Common myeloid progenitor, CD34-positive (primary cell): ENCODE measurements around the gene KNDC1.

Experiments
- CTCF ChIA-PET: fragments of 350-600 bp; sonication (Branson Sonifier 250); formaldehyde crosslinking; loops from one replicate; lab custom pipeline; 2021; ENCODE audit warnings: antibody characterized with exemption; lab: Charles Lee
- POLR2A ChIA-PET: fragments of 350-600 bp; sonication (Branson Sonifier 250); formaldehyde crosslinking; loops from one replicate; lab custom pipeline; 2021; ENCODE audit warnings: antibody characterized with exemption; lab: Charles Lee
- DNase-seq, 3 donors: peaks; one replicate each; pipeline versions ENCODE4 v3.0.0 to v3.0.0-alpha.2; 2013
- H3K27ac ChIP-seq, 2 experiments: 1 replicate in 1 of 2; 2 replicates in 1 of 2; pipeline ENCODE4 v1.7.0; 2013; ENCODE audit warnings: inconsistent platforms in 2 of 2, low read length in 2 of 2, mild to moderate bottlenecking in 2 of 2, low read depth in 1 of 2, moderate library complexity in 1 of 2; ENCODE audit not compliant: severe bottlenecking in 2 of 2, insufficient read depth in 1 of 2, poor library complexity in 1 of 2
- H3K27me3 ChIP-seq, 5 experiments: replicated peaks in 2 of 5; 1 replicate in 3 of 5; 2 replicates in 2 of 5; pipeline versions ENCODE4 v1.6.1 to v1.7.0; 2013; ENCODE audit warnings: low read length in 4 of 5, mild to moderate bottlenecking in 2 of 5, moderate library complexity in 2 of 5, inconsistent platforms in 1 of 5; ENCODE audit not compliant: insufficient read depth in 5 of 5, control insufficient read depth in 4 of 5
- H3K36me3 ChIP-seq, 4 experiments: 1 replicate in 2 of 4; 2 replicates in 2 of 4; pipeline versions ENCODE4 v1.6.1 to v1.7.0; 2013; ENCODE audit warnings: low read length in 3 of 4, control low read depth in 1 of 4, mild to moderate bottlenecking in 1 of 4; ENCODE audit not compliant: control insufficient read depth in 4 of 4, insufficient read depth in 4 of 4
- H3K4me1 ChIP-seq, 4 experiments: 1 replicate in 3 of 4; 2 replicates in 1 of 4; pipeline versions ENCODE4 v1.6.1 to v1.7.1; 2013; ENCODE audit warnings: low read length in 3 of 4, mild to moderate bottlenecking in 3 of 4, control low read depth in 1 of 4, inconsistent platforms in 1 of 4, moderate library complexity in 1 of 4; ENCODE audit not compliant: control insufficient read depth in 4 of 4, insufficient read depth in 4 of 4; ENCODE audit errors: control extremely low read depth in 1 of 4
- H3K4me3 ChIP-seq, 7 experiments: 1 replicate in 4 of 7; 2 replicates in 3 of 7; pipeline versions ENCODE4 v1.5.1 to v1.7.0; 2013; ENCODE audit warnings: mild to moderate bottlenecking in 7 of 7, low read length in 6 of 7, moderate library complexity in 6 of 7, inconsistent platforms in 2 of 7, low read depth in 2 of 7, control low read depth in 1 of 7; ENCODE audit not compliant: insufficient read depth in 4 of 7, control insufficient read depth in 1 of 7; ENCODE audit errors: extremely low read depth in 1 of 7
- H3K9me3 ChIP-seq, 5 experiments: 1 replicate in 4 of 5; 2 replicates in 1 of 5; pipeline versions ENCODE4 v1.6.1 to v1.7.1; 2013; ENCODE audit warnings: low read length in 4 of 5, mild to moderate bottlenecking in 2 of 5, inconsistent platforms in 1 of 5, low read depth in 1 of 5, moderate library complexity in 1 of 5; ENCODE audit not compliant: control insufficient read depth in 4 of 5, insufficient read depth in 2 of 5; ENCODE audit errors: control extremely low read depth in 1 of 5
- WGBS: methylation state at CpG from one replicate; pipeline ENCODE4 v1.1.5; 2013; ENCODE audit not compliant: insufficient coverage; 5-methylcytosine and 5-hydroxymethylcytosine counted together

Gene KNDC1

GRCh38 chr10:133205146-133205545, 45.1 kb downstream of the KNDC1 start:
- no peak overlapping the region for H3K27ac ChIP-seq
- H3K9me3 ChIP-seq, result no peaks in the 10 kb centered on the region
- ChIA-PET POLR2A (no interaction called here), CTCF (no interaction called here)
- no peak overlapping the region for H3K4me3 ChIP-seq
- no peak for DNase-seq
- no peaks in the 10 kb centered on the region for H3K4me1 ChIP-seq
- H3K36me3 ChIP-seq, result no peaks in the 10 kb centered on the region
- 98% methylated on average over 23 of the region's 23 CpGs for WGBS
- H3K27me3 ChIP-seq, result no peaks in the 10 kb centered on the region

- CTCF ChIA-PET, result no interaction called here
- H3K9me3 ChIP-seq, result no peaks in the 10 kb centered on the region
- 90% methylated on average over 16 of the region's 17 CpGs for WGBS
- no peak for DNase-seq
- no peaks in the 10 kb centered on the region for H3K36me3 ChIP-seq
- POLR2A ChIA-PET, result no interaction called here
- no peak overlapping the region for H3K27ac ChIP-seq
- peaks cover 0 to 4% (median 0%) of the 10 kb centered on the region in 5 experiments for H3K27me3 ChIP-seq
- H3K4me3 ChIP-seq, result no peak overlapping the region
- no peaks in the 10 kb centered on the region for H3K4me1 ChIP-seq
Observed at GRCh38 chr10:133206356-133207040, 46.5 kb downstream of the KNDC1 start.

GRCh38 chr10:133207041-133207600, 47.1 kb downstream of the KNDC1 start:
- Histone ChIP-seq H3K27ac (no peak overlapping the region), H3K36me3 (no peaks in the 10 kb centered on the region), H3K4me1 (no peaks in the 10 kb centered on the region), H3K27me3 (peaks cover 0 to 4% (median 0%) of the 10 kb centered on the region in 5 experiments), H3K4me3 (no peak overlapping the region), H3K9me3 (no peaks in the 10 kb centered on the region)
- no peak for DNase-seq
- WGBS, result 97% methylated on average over 32 of the region's 36 CpGs
- ChIA-PET POLR2A (no interaction called here), CTCF (no interaction called here)

GRCh38 chr10:133207627-133208026, 47.6 kb downstream of the KNDC1 start:
- Histone ChIP-seq H3K27me3 (peaks cover 0 to 4% (median 0%) of the 10 kb centered on the region in 5 experiments), H3K9me3 (no peaks in the 10 kb centered on the region), H3K36me3 (no peaks in the 10 kb centered on the region), H3K4me3 (no peak overlapping the region), H3K4me1 (no peaks in the 10 kb centered on the region), H3K27ac (no peak overlapping the region)
- DNase-seq, result no peak
- CTCF ChIA-PET, result no interaction called here
- 99% methylated on average over 14 of the region's 17 CpGs for WGBS
- POLR2A ChIA-PET, result no interaction called here

- no peak overlapping the region for H3K4me3 ChIP-seq
- H3K27ac ChIP-seq, result no peak overlapping the region
- no peak for DNase-seq
- peaks cover 0 to 4% (median 0%) of the 10 kb centered on the region in 5 experiments for H3K27me3 ChIP-seq
- no peaks in the 10 kb centered on the region for H3K4me1 ChIP-seq
- no peaks in the 10 kb centered on the region for H3K36me3 ChIP-seq
- WGBS, result 98% methylated on average over 13 of the region's 18 CpGs
- CTCF ChIA-PET, result no interaction called here
- no peaks in the 10 kb centered on the region for H3K9me3 ChIP-seq
- POLR2A ChIA-PET, result no interaction called here
Observed at GRCh38 chr10:133208466-133208865, 48.4 kb downstream of the KNDC1 start.

- Histone ChIP-seq H3K9me3 (no peaks in the 10 kb centered on the region), H3K36me3 (no peaks in the 10 kb centered on the region), H3K4me3 (no peak overlapping the region), H3K27ac (no peak overlapping the region), H3K4me1 (no peaks in the 10 kb centered on the region), H3K27me3 (peaks cover 0 to 4% (median 0%) of the 10 kb centered on the region in 5 experiments)
- ChIA-PET POLR2A (no interaction called here), CTCF (no interaction called here)
- no peak for DNase-seq
- 99% methylated on average over 9 of the region's 14 CpGs for WGBS
Observed at GRCh38 chr10:133209117-133209516, 49.1 kb downstream of the KNDC1 start.

- Histone ChIP-seq H3K4me3 (no peak overlapping the region), H3K4me1 (no peaks in the 10 kb centered on the region), H3K27ac (no peak overlapping the region), H3K27me3 (peaks cover 0 to 4% (median 0%) of the 10 kb centered on the region in 5 experiments), H3K9me3 (no peaks in the 10 kb centered on the region), H3K36me3 (no peaks in the 10 kb centered on the region)
- no peak for DNase-seq
- POLR2A ChIA-PET, result no interaction called here
- CTCF ChIA-PET, result no interaction called here
- 91% methylated on average over 20 of the region's 20 CpGs for WGBS
Observed at GRCh38 chr10:133209641-133210040, 49.6 kb downstream of the KNDC1 start.
